Esophagus muscularis mucosa (tissue), 3 donors: ENCODE measurements around the gene PCP4.

Source experiments
- CTCF ChIP-seq, 3 experiments: fragments of 200-600 bp in 2 of 3; fragments of 450-650 bp in 1 of 3; sonication (generic) in 2 of 3; IDR thresholded peaks; one replicate each; pipeline ENCODE4 v1.5.1; 2017 to 2019; ENCODE audit warnings: antibody characterized with exemption in 3 of 3, mild to moderate bottlenecking in 2 of 3, moderate library complexity in 1 of 3
- EP300 ChIP-seq: sonication (generic); formaldehyde crosslinking; IDR thresholded peaks from one replicate; pipeline ENCODE4 v1.6.1; 2017; ENCODE audit warnings: antibody characterized with exemption

DNA sequence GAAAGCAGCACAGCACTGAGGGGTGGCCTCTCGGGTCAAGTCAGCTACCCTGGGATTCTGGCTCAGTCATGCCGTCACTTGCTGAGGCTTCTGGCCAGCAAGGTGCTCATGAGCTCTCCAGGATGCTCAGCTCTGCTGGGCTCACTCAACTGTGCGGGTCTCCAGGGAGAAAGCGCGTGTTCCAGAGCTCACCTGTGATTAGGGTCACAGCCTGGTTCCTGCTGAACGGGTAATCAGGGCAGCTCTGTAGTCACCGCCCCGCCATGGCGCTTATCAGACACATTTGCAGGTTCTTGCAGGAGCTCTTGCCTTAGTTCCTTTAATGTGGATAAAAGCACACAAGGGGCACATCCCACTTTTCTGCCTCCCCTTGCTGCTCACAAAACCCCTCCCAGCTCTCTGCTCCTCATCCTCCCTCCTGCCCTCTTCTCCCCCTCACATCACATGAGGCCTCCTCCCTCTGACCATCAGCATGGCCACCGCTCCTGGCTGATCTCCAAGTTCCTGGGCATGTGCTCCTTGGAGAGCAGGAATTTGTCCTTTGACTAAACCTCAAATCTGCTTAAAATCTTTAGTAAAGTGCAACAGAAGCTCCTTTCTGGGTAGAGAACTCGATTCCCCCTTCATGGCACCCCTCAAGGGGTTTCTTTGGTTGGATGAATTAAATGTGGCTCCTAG lies 2.0 kb downstream of the PCP4 start:
- TF ChIP-seq CTCF (IDR thresholded peaks at IDR 0.05) = no peak
- TF ChIP-seq EP300 = no peak
